Endothelial cell of umbilical vein (primary cell): ENCODE measurements around the gene RAB18. TPM values are rescaled to one million over a fixed set of nuclear protein-coding genes. Genes with fewer than 3 reads are reported as not detected.

Experiments
- BruUV-seq: library from RNA; stranded (reverse); fragments of 400-500 nt; replicated peaks from 2 replicates; lab custom pipeline; 2021; lab: Mats Ljungman, UMichigan
- CTCF ChIA-PET: fragments of 300-600, 350-600 bp; sonication (Branson Sonifier 250); formaldehyde crosslinking; loops from one replicate; lab custom pipeline; 2021; ENCODE audit warnings: antibody characterized with exemption, inconsistent platforms; lab: Charles Lee
- POLR2A ChIA-PET: fragments of 300-600, 350-600 bp; sonication (Branson Sonifier 250); formaldehyde crosslinking; loops from one replicate; lab custom pipeline; 2021; ENCODE audit warnings: antibody characterized with exemption, inconsistent platforms; lab: Charles Lee
- DNase-seq: peaks from one replicate; pipeline ENCODE4 v3.0.0-alpha.2; 2011; ENCODE audit warnings: low read depth, low spot score
- FAIRE-seq: peaks from 2 replicates; lab custom pipeline; 2011; peaks lifted over from hg19 to GRCh38; lab: Jason Lieb, UNC
- H2AFZ ChIP-seq: 2 replicates; pipeline ENCODE4 v1.6.0; 2012; ENCODE audit warnings: low read depth, low read length, control low read depth, inconsistent platforms
- H3K27ac ChIP-seq: 2 replicates; pipeline ENCODE4 v1.5.1; 2011; ENCODE audit warnings: low read depth, mild to moderate bottlenecking, control low read depth, low read length, moderate library complexity; ENCODE audit not compliant: insufficient read depth
- H3K27me3 ChIP-seq, 2 experiments: 2 replicates each; pipeline versions ENCODE4 v1.6.0 to v1.6.1; 2011; ENCODE audit warnings: low read length in 2 of 2, mixed read lengths in 1 of 2; ENCODE audit not compliant: control insufficient read depth in 2 of 2, insufficient read depth in 2 of 2
- H3K36me3 ChIP-seq, 2 experiments: 2 replicates in 1 of 2; 3 replicates in 1 of 2; pipeline ENCODE4 v1.5.1; 2011; ENCODE audit warnings: low read length in 2 of 2, mild to moderate bottlenecking in 1 of 2, moderate library complexity in 1 of 2; ENCODE audit not compliant: control insufficient read depth in 2 of 2, insufficient read depth in 2 of 2; ENCODE audit errors: extremely low read depth in 1 of 2
- H3K4me1 ChIP-seq: 3 replicates; pipeline ENCODE4 v1.5.1; 2011; ENCODE audit warnings: mild to moderate bottlenecking, low read length; ENCODE audit not compliant: control insufficient read depth, insufficient read depth; ENCODE audit errors: extremely low read depth
- H3K4me2 ChIP-seq: 2 replicates; pipeline ENCODE4 v1.6.1; 2011; ENCODE audit warnings: low read length, control low read depth, mixed read lengths; ENCODE audit not compliant: insufficient read depth
- H3K4me3 ChIP-seq, 3 experiments: fragments of 200-600 bp in 1 of 3; sonication (generic), shearing (Covaris generic) in 1 of 3; replicated peaks in 1 of 3; 2 replicates each; pipeline ENCODE4 v1.5.1; 2011 to 2016; ENCODE audit warnings: control low read depth in 3 of 3, low read length in 3 of 3, mild to moderate bottlenecking in 2 of 3, inconsistent platforms in 1 of 3, low read depth in 1 of 3, moderate library complexity in 1 of 3; ENCODE audit not compliant: insufficient read depth in 1 of 3
- H3K79me2 ChIP-seq: 2 replicates; pipeline ENCODE4 v1.6.0; 2012; ENCODE audit warnings: low read length, inconsistent platforms; ENCODE audit not compliant: control insufficient read depth, insufficient read depth
- H3K9ac ChIP-seq: replicated peaks from 2 replicates; pipeline ENCODE3; 2011; ENCODE audit warnings: low read length, control low read depth; ENCODE audit not compliant: insufficient read depth; ENCODE audit errors: extremely low read depth
- H3K9me1 ChIP-seq: replicated peaks from 3 replicates; pipeline ENCODE4 v1.6.0; 2011; ENCODE audit warnings: mild to moderate bottlenecking, low read length; ENCODE audit not compliant: control insufficient read depth, insufficient read depth; ENCODE audit errors: extremely low read depth
- H3K9me3 ChIP-seq: replicated peaks from 2 replicates; pipeline ENCODE4 v1.5.1; 2012; ENCODE audit warnings: low read length, inconsistent platforms; ENCODE audit not compliant: control insufficient read depth, insufficient read depth
- H4K20me1 ChIP-seq: replicated peaks from 2 replicates; pipeline ENCODE3; 2011; ENCODE audit warnings: mild to moderate bottlenecking, low read length; ENCODE audit not compliant: control insufficient read depth, insufficient read depth; ENCODE audit errors: extremely low read depth
- CTCF ChIP-seq, 2 donors: IDR thresholded peaks; 1 replicate in 1 of 2; 2 replicates in 1 of 2; pipeline ENCODE4 v1.5.1; 2011; ENCODE audit warnings: low read length in 2 of 2, mild to moderate bottlenecking in 2 of 2, moderate library complexity in 2 of 2, control low read depth in 1 of 2, inconsistent platforms in 1 of 2, low read depth in 1 of 2; ENCODE audit not compliant: insufficient read depth in 1 of 2; ENCODE audit errors: extremely low read depth in 1 of 2
- EZH2 ChIP-seq: IDR thresholded peaks from 2 replicates; pipeline ENCODE4 v1.6.1; 2012; ENCODE audit warnings: borderline replicate concordance, low read depth, mild to moderate bottlenecking, moderate library complexity, low read length, inconsistent platforms; ENCODE audit not compliant: severe bottlenecking
- FOS ChIP-seq: IDR thresholded peaks from 2 replicates; pipeline ENCODE4 v1.6.1; 2011; ENCODE audit warnings: mild to moderate bottlenecking, low read length, moderate library complexity, borderline replicate concordance; ENCODE audit not compliant: insufficient read depth
- GATA2 ChIP-seq: IDR thresholded peaks from 2 replicates; pipeline ENCODE4 v1.7.0; 2011; ENCODE audit warnings: low read depth, mild to moderate bottlenecking, moderate library complexity, mixed read lengths, low read length; ENCODE audit not compliant: insufficient read length, insufficient read depth
- JUN ChIP-seq: IDR thresholded peaks from 2 replicates; pipeline ENCODE4 v1.6.1; 2011; ENCODE audit warnings: borderline replicate concordance, low read depth; ENCODE audit not compliant: insufficient read length, insufficient read depth
- MAX ChIP-seq: IDR thresholded peaks from 2 replicates; pipeline ENCODE4 v1.6.1; 2011; ENCODE audit not compliant: insufficient read depth, insufficient read length
- MYC ChIP-seq: IDR thresholded peaks from one replicate; pipeline ENCODE4 v1.6.1; 2011; ENCODE audit warnings: mild to moderate bottlenecking, low read depth, low read length
- POLR2A ChIP-seq: IDR thresholded peaks from 2 replicates; pipeline ENCODE4 v1.6.1; 2012; ENCODE audit warnings: low read depth, mild to moderate bottlenecking, control low read depth, low read length
- POLR2AphosphoS5 ChIP-seq: IDR thresholded peaks from 2 replicates; pipeline ENCODE4 v1.6.1; 2012; ENCODE audit warnings: low read depth, mild to moderate bottlenecking, control low read depth, low read length, moderate library complexity; ENCODE audit not compliant: insufficient read depth
- dilution Hi-C: fragments of 300-500 bp; cut with MboI; formaldehyde crosslinking; loops from one replicate; pipeline ENCODE4 v1.15.0; 2019; ENCODE audit warnings: low sequenced_read_pairs; ENCODE audit not compliant: extremely low pct_ligation_motif_present
- intact Hi-C: fragments of 100-400 bp; cut with micrococcal nuclease; formaldehyde crosslinking; loops from one replicate; pipeline ENCODE4 v1.10.0; 2022
- polyA plus RNA-seq, 4 experiments: library from polyadenylated mRNA; depleted of rRNA in 3 of 4; stranded (reverse) in 3 of 4; unstranded in 1 of 4; fragments of >200 nt; gene quantifications; 2 replicates each; pipeline versions ENCODE4 v1.2.1 to v1.2.3, GENCODE V29; 2011 to 2012; ENCODE audit warnings: missing spikeins in 1 of 4
- total RNA-seq: library from RNA; stranded (reverse); gene quantifications from 2 replicates; pipeline ENCODE4 v1.2.3, GENCODE V29; 2021

The RAB18 gene
- total and polyA plus RNA-seq, 2 donors (not counting 3 experiments of a cell fraction or from before 2014, with no cell fraction given) = 20.4 to 108 TPM

GRCh38 chr10:27535317-27535716, 31.2 kb downstream of the RAB18 start:
- CTCF ChIA-PET = no interaction called here
- no peak for FAIRE-seq

More at GRCh38 chr10:27535317-27535716, 31.2 kb downstream of the RAB18 start:
- Histone ChIP-seq H3K36me3 (peaks cover 8 to 10% of the 10 kb centered on the region in 2 experiments), H3K4me2 (no peak overlapping the region), H3K27ac (no peak overlapping the region), H3K9me3 (no peaks in the 10 kb centered on the region), H3K9ac (no peak overlapping the region), H3K4me3 (no peak overlapping the region), H2AFZ (no peak overlapping the region), H3K4me1 (no peaks in the 10 kb centered on the region), H3K27me3 (no peaks in the 10 kb centered on the region), H3K79me2 (peaks cover 11% of the 10 kb centered on the region), H4K20me1 (no peaks in the 10 kb centered on the region), H3K9me1 (no peaks in the 10 kb centered on the region)
- TF ChIP-seq JUN (no peak), MYC (no peak), GATA2 (no peak), POLR2AphosphoS5 (no peak), CTCF (IDR thresholded peaks at IDR 0.05; ENCODE audit: extremely low read depth in 1 of 2, insufficient read depth in 1 of 2, low read depth in 1 of 2, low read length in 2 of 2) (no peak), MAX (no peak), POLR2A (no peak), EZH2 (no peak), FOS (no peak)
- intact Hi-C loops (no loop called here), dilution Hi-C loops (no loop called here)
- POLR2A ChIA-PET = no interaction called here
- DNase-seq = no peak
- no TSS peak for BruUV-seq
